Measurements from ENCODE around the gene WDFY4.

- no peak for TF ChIP-seq CTCF (conservative IDR thresholded peaks at IDR 0.05 in 1 of 2, IDR thresholded peaks at IDR 0.05 in 1 of 2; ENCODE audit: low read depth in 1 of 2, low read length in 2 of 2)
- TF ChIP-seq EZH2 (IDR thresholded peaks at IDR 0.05; ENCODE audit: low read length, missing control alignments), result no peak
These were observed 35.9 kb downstream of the WDFY4 start for GRCh38 chr10:48720611-48721010.
